GM12878 (cell line): ENCODE data around the gene SMKR1. TPM values are rescaled to one million over a fixed set of nuclear protein-coding genes. Genes with fewer than 3 reads are reported as not detected.

Experiments
- ATAC-seq: fragments of 200-7000 bp; cut with Tn5 transposase; 3 replicates; pipeline ENCODE4 v1.9.1; 2020; ENCODE audit warnings: mild to moderate bottlenecking, moderate library complexity
- BruUV-seq: library from RNA; stranded (reverse); fragments of 400-500 nt; replicated peaks from 2 replicates; lab custom pipeline; 2021; lab: Mats Ljungman, UMichigan
- CTCF ChIA-PET: fragments of 300-600 bp; sonication (Branson Sonifier 250); formaldehyde crosslinking; extraction: SDS; loops from one replicate; lab custom pipeline; 2021; ENCODE audit warnings: inconsistent platforms; lab: Yijun Ruan, JAX
- POLR2A ChIA-PET: fragments of 350-600 bp; formaldehyde crosslinking; extraction: SDS; loops from one replicate; lab custom pipeline; 2021; ENCODE audit warnings: inconsistent platforms; lab: Charles Lee
- RAD21 ChIA-PET: fragments of 300-600 bp; sonication (Branson Sonifier 250); formaldehyde crosslinking; loops from one replicate; lab custom pipeline; 2023; ENCODE audit warnings: antibody characterized with exemption; ENCODE audit not compliant: unreplicated experiment; lab: Charles Lee
- SMC1A ChIA-PET: fragments of 300-600 bp; sonication (Branson Sonifier 250); formaldehyde crosslinking; loops from one replicate; lab custom pipeline; 2023; ENCODE audit not compliant: unreplicated experiment, uncharacterized antibody; lab: Charles Lee
- DNase-seq: peaks from one replicate; pipeline ENCODE4 v3.0.0-alpha.2; 2011; ENCODE audit warnings: low read depth, low spot score
- FAIRE-seq: peaks from 3 replicates; lab custom pipeline; 2011; peaks lifted over from hg19 to GRCh38; lab: Jason Lieb, UNC
- H2AFZ ChIP-seq: 2 replicates; pipeline ENCODE4 v1.6.0; 2011; ENCODE audit warnings: low read depth, low read length, control low read depth; ENCODE audit not compliant: control insufficient read depth
- H3K27ac ChIP-seq: 2 replicates; pipeline ENCODE4 v1.5.1; 2011; ENCODE audit warnings: control low read depth; ENCODE audit not compliant: control insufficient read depth, insufficient read depth
- H3K27me3 ChIP-seq, 2 experiments: replicated peaks in 1 of 2; 2 replicates each; pipeline versions ENCODE4 v1.6.0 to v1.6.1; 2011; ENCODE audit warnings: low read length in 1 of 2; ENCODE audit not compliant: control insufficient read depth in 2 of 2, insufficient read depth in 2 of 2
- H3K36me3 ChIP-seq, 2 experiments: 2 replicates each; pipeline ENCODE4 v1.5.1; 2011; ENCODE audit warnings: low read length in 1 of 2; ENCODE audit not compliant: control insufficient read depth in 2 of 2, insufficient read depth in 2 of 2
- H3K4me1 ChIP-seq: 2 replicates; pipeline ENCODE4 v1.6.1; 2011; ENCODE audit warnings: mild to moderate bottlenecking, low read length, moderate library complexity, mixed read lengths; ENCODE audit not compliant: control insufficient read depth, insufficient read depth
- H3K4me2 ChIP-seq: 2 replicates; pipeline ENCODE4 v1.6.0; 2011; ENCODE audit warnings: control low read depth; ENCODE audit not compliant: control insufficient read depth, insufficient read depth
- H3K4me3 ChIP-seq: fragments of 200-600 bp; sonication (generic); 2 replicates; pipeline ENCODE4 v1.5.1; 2016
- H3K79me2 ChIP-seq: 2 replicates; pipeline ENCODE4 v1.6.0; 2011; ENCODE audit warnings: low read length; ENCODE audit not compliant: control insufficient read depth, insufficient read depth
- H3K9ac ChIP-seq: 2 replicates; pipeline ENCODE4 v1.8.0; 2011; ENCODE audit warnings: low read length, control low read depth, mixed read lengths; ENCODE audit not compliant: control insufficient read depth, insufficient read depth
- H3K9me3 ChIP-seq: replicated peaks from 3 replicates; pipeline ENCODE4 v1.5.1; 2011; ENCODE audit warnings: mild to moderate bottlenecking, low read length; ENCODE audit not compliant: control insufficient read depth, insufficient read depth
- H4K20me1 ChIP-seq: 2 replicates; pipeline ENCODE4 v1.6.0; 2011; ENCODE audit not compliant: control insufficient read depth, insufficient read depth
- BHLHE40 ChIP-seq, 2 experiments: fragments of 450-650 bp in 1 of 2; IDR thresholded peaks; 2 replicates each; pipeline ENCODE4 v1.6.1; 2011 to 2017; ENCODE audit warnings: low read depth in 2 of 2, borderline replicate concordance in 1 of 2, improper control_type of control experiment in 1 of 2, low read length in 1 of 2, mild to moderate bottlenecking in 1 of 2
- ESRRA ChIP-seq: IDR thresholded peaks from 2 replicates; pipeline ENCODE4 v1.6.1; 2012; ENCODE audit warnings: mild to moderate bottlenecking, low read length, improper control_type of control experiment
- ETV6 ChIP-seq, 2 experiments: fragments of 450-650 bp in 1 of 2; IDR thresholded peaks in 1 of 2; conservative IDR thresholded peaks in 1 of 2; 2 replicates each; pipeline ENCODE4 v1.6.1; 2014; ENCODE audit warnings: antibody characterized with exemption in 1 of 2, borderline replicate concordance in 1 of 2, low read depth in 1 of 2, mild to moderate bottlenecking in 1 of 2, moderate library complexity in 1 of 2
- MAX ChIP-seq: IDR thresholded peaks from 2 replicates; pipeline ENCODE4 v1.6.1; 2012; ENCODE audit warnings: low read depth, low read length, improper control_type of control experiment
- MEF2B ChIP-seq: fragments of 450-650 bp; IDR thresholded peaks from 2 replicates; pipeline ENCODE4 v1.6.1; 2018; ENCODE audit warnings: mild to moderate bottlenecking, moderate library complexity; ENCODE audit not compliant: partially characterized antibody, poor library complexity, severe bottlenecking
- PBX3 ChIP-seq: IDR thresholded peaks from 2 replicates; pipeline ENCODE4 v1.6.1; 2011; ENCODE audit warnings: mild to moderate bottlenecking, low read depth, low read length, moderate library complexity; ENCODE audit not compliant: insufficient replicate concordance
- POU2F2 ChIP-seq: IDR thresholded peaks from 3 replicates; pipeline ENCODE4 v1.6.1; 2011; ENCODE audit warnings: low read depth, mild to moderate bottlenecking, low read length, borderline replicate concordance
- RCOR1 ChIP-seq: conservative IDR thresholded peaks from 2 replicates; pipeline ENCODE4 v1.6.1; 2012; ENCODE audit warnings: low read depth, low read length, improper control_type of control experiment
- SIN3A ChIP-seq: IDR thresholded peaks from 2 replicates; pipeline ENCODE4 v1.6.1; 2012; ENCODE audit warnings: low read depth, low read length, improper control_type of control experiment
- SPI1 ChIP-seq: IDR thresholded peaks from 2 replicates; pipeline ENCODE4 v1.6.1; 2011; ENCODE audit warnings: low read depth, mild to moderate bottlenecking, low read length, moderate library complexity, borderline replicate concordance; ENCODE audit not compliant: insufficient read depth
- SREBF2 ChIP-seq: IDR thresholded peaks from 2 replicates; pipeline ENCODE4 v1.6.1; 2012; ENCODE audit warnings: mild to moderate bottlenecking, low read length
- ZBTB40 ChIP-seq: fragments of 450-650 bp; IDR thresholded peaks from 2 replicates; pipeline ENCODE4 v1.6.1; 2016; ENCODE audit warnings: mild to moderate bottlenecking, moderate library complexity, borderline replicate concordance
- WGBS: methylation state at CpG from one replicate; pipeline ENCODE4 v1.1.6; 2016; ENCODE audit warnings: low lambda C conversion rate; ENCODE audit not compliant: insufficient replicate concordance, insufficient coverage; ENCODE audit errors: missing lambda C conversion rate; 5-methylcytosine and 5-hydroxymethylcytosine counted together
- in situ Hi-C: fragments of 300-500 bp; cut with MboI; formaldehyde crosslinking; loops from 9 replicates; pipeline ENCODE4 v1.14.3; 2018; ENCODE audit warnings: mixed read lengths
- intact Hi-C: fragments of 100-400 bp; cut with micrococcal nuclease; formaldehyde crosslinking; loops from one replicate; pipeline ENCODE4 v1.14.2; 2022; ENCODE audit not compliant: unreplicated experiment
- polyA plus RNA-seq, 11 experiments: library from polyadenylated mRNA; depleted of rRNA in 4 of 11; unstranded in 6 of 11; stranded (reverse) in 5 of 11; fragments of >200 nt; fragmentation: Nextera tagmentation in 4 of 11; fragmentation: Illumina TruSeq in 1 of 11; extraction: Ambion mirVana in 4 of 11; extraction: Trizol in 1 of 11; gene quantifications; 1 replicate in 1 of 11; 2 replicates in 10 of 11; pipeline versions ENCODE4 v1.2.1 to v1.2.3, GENCODE V29; 2011 to 2016; ENCODE audit warnings: inconsistent platforms in 2 of 11, missing spikeins in 2 of 11, low read depth in 1 of 11
- total RNA-seq, 4 experiments: library from RNA; depleted of rRNA in 3 of 4; stranded (reverse); fragments of >200 nt in 3 of 4; fragmentation: Illumina TruSeq in 1 of 4; extraction: Trizol in 1 of 4; gene quantifications; 2 replicates each; pipeline versions ENCODE4 v1.2.1 to v1.2.3, GENCODE V29; 2013 to 2021

Gene SMKR1
- total and polyA plus RNA-seq, 10 of the 15 experiments (the other 5 are each of a cell fraction or from before 2014, with no cell fraction given): 0.37 to 2.6 (median 0.83) TPM

GRCh38 chr7:129512192-129512591 is 9.9 kb downstream of the SMKR1 start:
- no peaks in the 10 kb centered on the region for H4K20me1 ChIP-seq
- H3K4me2 ChIP-seq: no peak overlapping the region
- TF ChIP-seq BHLHE40 (IDR thresholded peaks at IDR 0.05; ENCODE audit: borderline replicate concordance in 1 of 2, low read depth in 2 of 2, low read length in 1 of 2) (no peak), ETV6 (conservative IDR thresholded peaks at IDR 0.05 in 1 of 2, IDR thresholded peaks at IDR 0.05 in 1 of 2; ENCODE audit: borderline replicate concordance in 1 of 2, low read depth in 1 of 2) (no peak), SREBF2 (no peak), RCOR1 (no peak), PBX3 (no peak), MAX (no peak), MEF2B (no peak), ESRRA (no peak), ZBTB40 (no peak), SPI1 (no peak), POU2F2 (no peak), SIN3A (no peak)
- intact Hi-C loops (no loop called here), in situ Hi-C loops (no loop called here)
- no peaks in the 10 kb centered on the region for H3K36me3 ChIP-seq
- ATAC-seq (no peak), DNase-seq (no peak), FAIRE-seq (no peak)
- H3K9ac ChIP-seq: no peak overlapping the region
- CTCF ChIA-PET: no interaction called here
- no peak overlapping the region for H3K27ac ChIP-seq
- H3K79me2 ChIP-seq: no peaks in the 10 kb centered on the region
- 85% methylated on average over 8 of the region's 8 CpGs for WGBS
- H3K4me1 ChIP-seq: no peaks in the 10 kb centered on the region
- no peaks in the 10 kb centered on the region for H3K27me3 ChIP-seq
- no peak overlapping the region for H3K4me3 ChIP-seq
- H2AFZ ChIP-seq: no peak overlapping the region
- SMC1A ChIA-PET: no interaction called here
- RAD21 ChIA-PET: no interaction called here
- BruUV-seq: no TSS peak
- POLR2A ChIA-PET: no interaction called here
- no peaks in the 10 kb centered on the region for H3K9me3 ChIP-seq
